ENCODE measurements around the gene COL11A1. TPM values are rescaled to one million over a fixed set of nuclear protein-coding genes. Genes with fewer than 3 reads are reported as not detected.

Gene COL11A1
- polyA plus RNA-seq, 2 of the 4 experiments (the other 2 are of a cell fraction) = 6.8 to 13.6 TPM

GRCh38 chr1:102853136-102853535 is 255.2 kb downstream of the COL11A1 start:
- no peak for ATAC-seq
- Histone ChIP-seq H3K4me1 (no peaks in the 10 kb centered on the region), H3K9me3 (no peaks in the 10 kb centered on the region), H3K27ac (no peak overlapping the region), H3K4me3 (no peak overlapping the region), H3K4me2 (no peak overlapping the region)
- FAIRE-seq = no peak
- POLR2A ChIA-PET = no interaction called here
- TF ChIP-seq CHD4 (IDR thresholded peaks at IDR 0.05; ENCODE audit: borderline replicate concordance) = no peak
- TF ChIP-seq HEYL (CRISPR knock-in tag; IDR thresholded peaks at IDR 0.05) = no peak
- TF ChIP-seq RAD21 (conservative IDR thresholded peaks at IDR 0.05 in 1 of 2, IDR thresholded peaks at IDR 0.05 in 1 of 2) = no peak
- TF ChIP-seq ZNF302 (CRISPR knock-in tag; IDR thresholded peaks at IDR 0.05) = no peak
- TF ChIP-seq, protein P1, sequence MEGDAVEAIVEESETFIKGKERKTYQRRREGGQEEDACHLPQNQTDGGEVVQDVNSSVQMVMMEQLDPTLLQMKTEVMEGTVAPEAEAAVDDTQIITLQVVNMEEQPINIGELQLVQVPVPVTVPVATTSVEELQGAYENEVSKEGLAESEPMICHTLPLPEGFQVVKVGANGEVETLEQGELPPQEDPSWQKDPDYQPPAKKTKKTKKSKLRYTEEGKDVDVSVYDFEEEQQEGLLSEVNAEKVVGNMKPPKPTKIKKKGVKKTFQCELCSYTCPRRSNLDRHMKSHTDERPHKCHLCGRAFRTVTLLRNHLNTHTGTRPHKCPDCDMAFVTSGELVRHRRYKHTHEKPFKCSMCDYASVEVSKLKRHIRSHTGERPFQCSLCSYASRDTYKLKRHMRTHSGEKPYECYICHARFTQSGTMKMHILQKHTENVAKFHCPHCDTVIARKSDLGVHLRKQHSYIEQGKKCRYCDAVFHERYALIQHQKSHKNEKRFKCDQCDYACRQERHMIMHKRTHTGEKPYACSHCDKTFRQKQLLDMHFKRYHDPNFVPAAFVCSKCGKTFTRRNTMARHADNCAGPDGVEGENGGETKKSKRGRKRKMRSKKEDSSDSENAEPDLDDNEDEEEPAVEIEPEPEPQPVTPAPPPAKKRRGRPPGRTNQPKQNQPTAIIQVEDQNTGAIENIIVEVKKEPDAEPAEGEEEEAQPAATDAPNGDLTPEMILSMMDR (IDR thresholded peaks at IDR 0.05) = no peak
- no peak for TF ChIP-seq MYC (IDR thresholded peaks at IDR 0.05; ENCODE audit: borderline replicate concordance, low read length)
- TF ChIP-seq E2F6 (IDR thresholded peaks at IDR 0.05; ENCODE audit: borderline replicate concordance, low read depth) = no peak
- TF ChIP-seq MAZ (IDR thresholded peaks at IDR 0.05; ENCODE audit: borderline replicate concordance, low read depth, low read length) = no peak
- TF ChIP-seq HES2 (IDR thresholded peaks at IDR 0.05) = no peak
- TF ChIP-seq, protein P2, sequence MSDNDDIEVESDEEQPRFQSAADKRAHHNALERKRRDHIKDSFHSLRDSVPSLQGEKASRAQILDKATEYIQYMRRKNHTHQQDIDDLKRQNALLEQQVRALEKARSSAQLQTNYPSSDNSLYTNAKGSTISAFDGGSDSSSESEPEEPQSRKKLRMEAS (IDR thresholded peaks at IDR 0.05) = no peak
- no peak for DNase-seq (ENCODE audit: low read depth in 1 of 2, low spot score in 1 of 2)
- CTCF ChIA-PET = interaction anchor here (0.7 to 1.1 kb wide), 2 partner anchors 117 to 228 kb away, joined by 3 read pairs; no protein-coding TSS in a partner anchor

- no peaks in the 10 kb centered on the region for H3K4me1 ChIP-seq
- FAIRE-seq (no peak), DNase-seq (ENCODE audit: low read depth in 1 of 2, low spot score in 1 of 2) (no peak), ATAC-seq (no peak)
- CTCF ChIA-PET = interaction anchor here (0.7 to 1.1 kb wide), 2 partner anchors 117 to 228 kb away, joined by 3 read pairs; no protein-coding TSS in a partner anchor
- POLR2A ChIA-PET = no interaction called here
- H3K4me3 ChIP-seq = no peak overlapping the region
- 34% methylated on average over 2 of the region's 2 CpGs for WGBS (ENCODE audit: missing lambda C conversion rate)
- no peak for TF ChIP-seq HOXB13 (CRISPR knock-in tag; IDR thresholded peaks at IDR 0.05; ENCODE audit: low read depth)
- TF ChIP-seq SREBF2 (IDR thresholded peaks at IDR 0.05) = no peak
- TF ChIP-seq HOXB5 (CRISPR knock-in tag; IDR thresholded peaks at IDR 0.05) = no peak
- no peak for TF ChIP-seq RARB (CRISPR knock-in tag; IDR thresholded peaks at IDR 0.05)
- no peak for TF ChIP-seq ESRRA (IDR thresholded peaks at IDR 0.05; ENCODE audit: borderline replicate concordance, low read length)
- no peak for TF ChIP-seq RCOR1 (IDR thresholded peaks at IDR 0.05; ENCODE audit: low read depth, low read length)
- no peak for TF ChIP-seq ZSCAN20 (CRISPR knock-in tag; IDR thresholded peaks at IDR 0.05)
- no peak for TF ChIP-seq FOXS1 (CRISPR knock-in tag; IDR thresholded peaks at IDR 0.05)
- TF ChIP-seq EP300 (IDR thresholded peaks at IDR 0.05) = no peak
- TF ChIP-seq, protein P3, sequence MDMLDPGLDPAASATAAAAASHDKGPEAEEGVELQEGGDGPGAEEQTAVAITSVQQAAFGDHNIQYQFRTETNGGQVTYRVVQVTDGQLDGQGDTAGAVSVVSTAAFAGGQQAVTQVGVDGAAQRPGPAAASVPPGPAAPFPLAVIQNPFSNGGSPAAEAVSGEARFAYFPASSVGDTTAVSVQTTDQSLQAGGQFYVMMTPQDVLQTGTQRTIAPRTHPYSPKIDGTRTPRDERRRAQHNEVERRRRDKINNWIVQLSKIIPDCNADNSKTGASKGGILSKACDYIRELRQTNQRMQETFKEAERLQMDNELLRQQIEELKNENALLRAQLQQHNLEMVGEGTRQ (IDR thresholded peaks at IDR 0.05) = no peak
- no peak for TF ChIP-seq SMC3 (IDR thresholded peaks at IDR 0.05)
- TF ChIP-seq RNF2 (IDR thresholded peaks at IDR 0.05; ENCODE audit: borderline replicate concordance, low read depth) = no peak
- no peak for TF ChIP-seq POLR2A (IDR thresholded peaks at IDR 0.05; ENCODE audit: low read length)
- TF ChIP-seq HEYL (CRISPR knock-in tag; IDR thresholded peaks at IDR 0.05) = no peak
- TF ChIP-seq MAFK (IDR thresholded peaks at IDR 0.05; ENCODE audit: partially characterized antibody) = no peak
- no peak for TF ChIP-seq NFE2L2 (conservative IDR thresholded peaks at IDR 0.05; ENCODE audit: low read length)
- TF ChIP-seq, protein P4, sequence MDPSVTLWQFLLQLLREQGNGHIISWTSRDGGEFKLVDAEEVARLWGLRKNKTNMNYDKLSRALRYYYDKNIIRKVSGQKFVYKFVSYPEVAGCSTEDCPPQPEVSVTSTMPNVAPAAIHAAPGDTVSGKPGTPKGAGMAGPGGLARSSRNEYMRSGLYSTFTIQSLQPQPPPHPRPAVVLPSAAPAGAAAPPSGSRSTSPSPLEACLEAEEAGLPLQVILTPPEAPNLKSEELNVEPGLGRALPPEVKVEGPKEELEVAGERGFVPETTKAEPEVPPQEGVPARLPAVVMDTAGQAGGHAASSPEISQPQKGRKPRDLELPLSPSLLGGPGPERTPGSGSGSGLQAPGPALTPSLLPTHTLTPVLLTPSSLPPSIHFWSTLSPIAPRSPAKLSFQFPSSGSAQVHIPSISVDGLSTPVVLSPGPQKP (IDR thresholded peaks at IDR 0.05; ENCODE audit: low read depth, low read length) = no peak
- TF ChIP-seq JUN (IDR thresholded peaks at IDR 0.05) = no peak
- H3K27ac ChIP-seq = no peak overlapping the region
- H3K9me3 ChIP-seq = no peaks in the 10 kb centered on the region
- no peak overlapping the region for H3K4me2 ChIP-seq
These were observed 255.7 kb downstream of the COL11A1 start for GRCh38 chr1:102852613-102853012.
